ENCODE data around the gene KSR2.
"Not testable (repeated sequence)": the region's sequence is repeated elsewhere in the genome, so short reads cannot be mapped to it uniquely, and the experiment has no call there.

The KSR2 gene

DNA sequence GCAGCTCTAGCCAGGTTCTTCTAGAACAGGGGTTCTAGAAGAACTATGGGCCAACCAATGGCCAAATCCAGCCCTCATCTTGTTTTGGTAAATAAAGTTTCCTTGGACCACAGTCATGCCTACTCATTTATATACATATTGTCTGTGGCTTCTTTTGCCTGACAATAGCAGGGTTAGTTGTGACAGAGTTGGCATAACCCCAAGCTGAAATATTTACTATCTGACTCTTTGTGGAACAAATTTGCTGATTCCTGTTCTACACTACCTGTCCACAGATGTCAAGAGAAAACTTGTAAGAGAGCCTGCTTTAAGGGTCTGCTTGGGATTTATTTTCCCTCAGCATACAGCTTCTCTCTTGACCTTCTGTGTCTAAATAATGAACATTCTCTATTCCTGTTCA lies 289.0 kb downstream of the KSR2 start:
- DNase-seq, result no peak

GRCh38 chr12:117674763-117675162 lies 294.0 kb downstream of the KSR2 start:
- no peak for DNase-seq

GRCh38 chr12:117674313-117674712 lies 294.5 kb downstream of the KSR2 start:
- no peak for DNase-seq

GRCh38 chr12:117671734-117672133 lies 297.1 kb downstream of the KSR2 start:
- DNase-seq, result no peak

DNA sequence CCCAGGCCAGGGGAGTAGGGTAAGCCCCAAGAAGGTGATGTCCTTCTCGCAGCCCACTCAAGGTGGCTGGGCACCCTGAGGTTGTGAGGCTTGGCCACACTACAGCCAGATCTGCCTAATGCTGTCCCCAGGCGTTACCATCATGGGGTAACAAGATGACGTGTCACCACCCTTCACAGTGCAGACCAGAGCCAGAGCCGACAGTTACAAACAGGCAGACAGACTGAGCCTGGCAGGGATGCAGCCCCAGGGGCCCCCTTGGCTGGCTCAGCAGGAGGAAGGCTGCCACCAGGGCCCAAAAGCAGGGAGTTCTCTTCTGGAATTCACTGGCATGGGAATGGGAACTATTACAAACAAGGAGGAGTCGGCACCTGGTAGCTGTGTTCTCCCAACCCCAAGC lies 304.6 kb downstream of the KSR2 start:
- no peak for DNase-seq

DNA sequence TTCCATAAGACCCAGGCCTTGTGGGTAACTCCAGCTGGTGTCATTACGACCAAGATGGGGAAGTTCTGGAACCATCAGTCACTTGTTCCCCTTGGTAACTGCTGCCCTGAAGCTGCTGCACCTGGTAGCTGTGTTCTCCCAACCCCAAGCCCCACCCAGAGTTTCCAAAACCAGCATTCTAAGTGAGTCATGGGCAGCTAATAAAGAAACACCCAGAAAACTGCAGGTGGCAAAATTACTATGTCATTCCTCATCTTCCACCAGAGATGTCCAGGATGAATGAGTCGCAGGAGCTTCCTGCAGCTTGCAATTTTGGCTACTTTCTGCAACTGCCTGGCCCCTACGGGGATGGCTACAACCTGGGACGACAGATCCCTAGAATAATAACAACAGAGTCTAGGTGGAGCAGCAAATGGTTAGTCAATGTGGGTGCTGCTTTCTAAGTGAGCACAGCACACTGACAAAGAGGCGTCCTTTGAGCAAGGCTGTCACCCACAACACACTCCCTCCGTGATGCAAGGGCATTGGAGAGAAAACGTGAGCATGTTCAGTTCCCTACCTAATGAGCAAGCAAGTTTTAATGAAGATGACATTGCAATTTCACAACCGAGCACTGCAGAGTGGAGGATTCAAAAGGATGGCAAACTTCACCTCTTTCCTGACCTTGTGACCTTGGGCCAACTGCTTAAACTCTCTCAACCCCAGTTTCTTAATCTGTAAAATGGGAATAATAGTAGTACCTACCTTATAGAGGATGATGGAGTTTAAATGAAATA lies 306.0 kb downstream of the KSR2 start:
- no peak for DNase-seq

DNA sequence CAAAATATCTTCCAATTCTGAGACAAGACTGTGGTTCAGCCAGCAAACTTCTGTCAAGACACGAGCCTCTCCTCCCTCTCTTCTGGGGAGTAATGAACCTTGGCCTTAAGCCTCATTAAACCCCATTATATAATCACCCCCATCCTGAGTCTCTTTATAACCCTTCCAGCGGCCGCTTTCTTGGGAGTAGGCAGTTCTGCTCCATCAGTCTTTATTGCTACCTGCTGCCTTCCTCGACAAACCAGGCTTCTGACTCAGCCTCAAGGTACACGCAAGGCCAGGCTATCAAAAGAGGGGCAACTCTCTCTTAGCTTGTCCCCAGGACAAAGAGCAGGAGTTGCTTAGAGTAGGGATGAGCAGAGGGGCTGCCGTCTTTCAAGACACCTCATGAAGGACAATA lies 306.6 kb downstream of the KSR2 start:
- DNase-seq, result no peak

DNA sequence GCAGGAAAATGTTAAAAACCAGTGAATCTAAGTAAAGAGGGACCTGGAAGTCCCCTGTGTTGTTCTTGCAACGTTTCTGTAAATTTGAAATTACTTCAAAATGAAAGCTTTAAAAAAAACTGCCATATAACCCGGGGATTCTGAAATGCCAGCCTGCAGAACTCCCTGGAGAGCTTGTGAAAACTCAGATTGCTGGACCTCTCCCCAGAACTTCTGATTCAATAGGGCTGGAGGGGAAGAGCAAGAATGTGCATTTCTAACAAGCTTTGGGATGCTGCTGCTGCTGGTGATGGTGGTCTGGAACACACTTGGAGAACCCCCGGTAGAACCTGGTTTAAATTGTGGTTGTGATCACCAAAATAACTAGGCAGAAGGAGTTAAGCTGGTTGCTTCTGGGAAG lies 307.3 kb downstream of the KSR2 start:
- DNase-seq, result no peak

GRCh38 chr12:117660896-117661295 lies 307.9 kb downstream of the KSR2 start:
- DNase-seq, result no peak

DNA sequence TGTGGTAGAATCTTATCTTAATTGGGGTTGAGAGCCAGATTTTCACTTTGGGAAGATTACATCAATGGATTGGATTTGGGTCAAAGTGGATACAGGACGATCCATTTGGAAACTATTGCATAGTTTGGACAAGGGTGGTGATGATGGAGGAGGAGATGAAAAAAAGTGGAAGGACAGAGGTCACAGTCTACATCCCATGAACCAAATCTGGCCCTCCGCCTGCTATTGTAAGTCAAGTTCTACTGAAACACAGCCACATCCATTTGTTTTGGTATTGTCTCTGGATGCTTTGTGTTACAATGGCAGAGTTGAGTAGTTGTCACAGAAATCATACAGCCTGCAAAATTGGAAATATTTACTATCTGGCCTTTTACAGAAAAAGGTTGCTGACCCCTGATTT lies 310.6 kb downstream of the KSR2 start:
- DNase-seq, result no peak

GRCh38 chr12:117649796-117650195 lies 319.0 kb downstream of the KSR2 start:
- DNase-seq, result no peak

- DNase-seq, result no peak
Measured at GRCh38 chr12:117646520-117646919, 322.3 kb downstream of the KSR2 start.

DNA sequence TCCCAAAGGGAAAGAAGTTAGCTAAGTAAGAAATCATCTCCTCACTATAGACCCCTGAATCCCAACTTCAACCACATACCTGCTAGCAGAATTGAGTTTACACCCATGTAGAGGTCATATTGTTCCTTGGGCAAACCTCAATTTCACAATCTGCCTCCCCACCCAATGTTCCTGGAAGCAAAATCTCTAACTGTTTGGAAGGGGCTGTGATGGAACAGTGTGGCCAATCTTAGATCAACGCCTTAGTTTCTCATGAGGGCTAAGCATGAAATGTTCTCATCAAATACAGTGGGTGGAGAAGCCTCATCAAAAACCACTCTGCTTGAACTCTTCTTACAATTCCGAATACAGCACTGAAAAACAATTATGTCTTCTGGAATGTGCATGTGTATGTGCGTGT lies 323.3 kb downstream of the KSR2 start:
- no peak for DNase-seq

DNA sequence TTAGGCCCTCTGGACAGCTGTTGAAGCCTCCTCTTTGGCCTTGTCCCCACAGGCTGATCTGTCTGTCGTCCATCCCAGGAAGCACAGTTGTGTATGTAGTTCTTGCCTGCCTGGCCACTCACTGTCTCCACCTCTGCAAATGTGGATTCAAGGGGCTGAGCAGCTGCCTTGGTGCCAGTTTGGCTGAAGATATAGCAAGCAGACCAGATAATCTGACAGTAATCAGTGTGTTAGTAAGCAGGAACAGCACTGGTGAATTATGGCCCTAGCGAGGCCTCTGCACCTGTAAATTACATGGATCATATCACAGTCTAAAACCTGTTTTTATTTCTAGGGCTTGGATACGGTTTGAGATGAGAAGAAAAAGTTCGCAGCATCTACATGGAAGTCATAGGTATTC lies 324.8 kb downstream of the KSR2 start:
- no peak for DNase-seq

GRCh38 chr12:117641885-117642284 lies 326.9 kb downstream of the KSR2 start:
- no peak for DNase-seq

- no peak for DNase-seq
Measured at GRCh38 chr12:117640511-117640910, 328.3 kb downstream of the KSR2 start.

DNA sequence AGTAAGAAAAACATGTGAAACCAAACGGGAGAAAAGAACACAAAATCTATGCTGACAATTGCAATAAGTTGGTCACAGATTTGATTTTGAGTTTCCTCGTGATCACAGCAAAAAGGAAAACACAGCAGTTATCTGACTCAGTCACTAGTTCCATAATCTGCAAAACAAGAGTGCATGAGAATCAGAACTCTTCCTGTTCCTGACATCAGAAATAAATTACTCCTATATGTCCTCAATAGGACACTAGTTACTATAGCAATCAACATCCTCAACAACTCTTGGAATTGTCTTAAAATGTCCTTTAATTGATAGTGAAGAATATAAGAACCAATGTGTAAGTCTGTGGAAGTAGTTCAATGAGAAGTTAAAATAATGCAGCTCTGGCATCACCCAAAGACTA lies 339.3 kb downstream of the KSR2 start:
- no peak for DNase-seq

- not testable (repeated sequence) for DNase-seq
Measured at GRCh38 chr12:117628711-117629110, 340.1 kb downstream of the KSR2 start.

- no peak for DNase-seq
Measured at GRCh38 chr12:117622741-117623140, 346.0 kb downstream of the KSR2 start.

GRCh38 chr12:117622087-117622486 lies 346.7 kb downstream of the KSR2 start:
- DNase-seq, result no peak

GRCh38 chr12:117607778-117608177 lies 361.0 kb downstream of the KSR2 start:
- DNase-seq, result no peak

- DNase-seq, result no peak
Measured at GRCh38 chr12:117606945-117607344, 361.8 kb downstream of the KSR2 start.

DNA sequence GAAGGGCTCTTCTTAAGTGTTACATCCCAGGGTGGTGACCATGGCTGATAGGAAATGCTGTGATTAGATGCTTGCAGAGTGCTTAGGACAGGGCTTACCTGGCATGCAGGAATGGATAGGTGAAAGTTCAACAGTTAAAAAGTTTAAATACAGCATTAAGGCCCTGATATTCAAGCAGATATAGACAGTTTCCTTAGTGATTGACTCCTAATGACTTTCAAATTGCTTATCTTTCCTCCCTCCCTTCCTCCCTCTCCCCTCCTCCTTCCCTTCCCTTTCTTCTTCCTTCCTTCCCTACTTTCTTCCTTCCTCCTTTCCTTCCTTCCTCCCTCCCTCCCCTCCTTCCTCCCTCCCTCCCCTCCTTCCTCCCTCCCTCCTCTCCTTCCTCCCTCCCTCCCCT lies 362.8 kb downstream of the KSR2 start:
- DNase-seq, result no peak

DNA sequence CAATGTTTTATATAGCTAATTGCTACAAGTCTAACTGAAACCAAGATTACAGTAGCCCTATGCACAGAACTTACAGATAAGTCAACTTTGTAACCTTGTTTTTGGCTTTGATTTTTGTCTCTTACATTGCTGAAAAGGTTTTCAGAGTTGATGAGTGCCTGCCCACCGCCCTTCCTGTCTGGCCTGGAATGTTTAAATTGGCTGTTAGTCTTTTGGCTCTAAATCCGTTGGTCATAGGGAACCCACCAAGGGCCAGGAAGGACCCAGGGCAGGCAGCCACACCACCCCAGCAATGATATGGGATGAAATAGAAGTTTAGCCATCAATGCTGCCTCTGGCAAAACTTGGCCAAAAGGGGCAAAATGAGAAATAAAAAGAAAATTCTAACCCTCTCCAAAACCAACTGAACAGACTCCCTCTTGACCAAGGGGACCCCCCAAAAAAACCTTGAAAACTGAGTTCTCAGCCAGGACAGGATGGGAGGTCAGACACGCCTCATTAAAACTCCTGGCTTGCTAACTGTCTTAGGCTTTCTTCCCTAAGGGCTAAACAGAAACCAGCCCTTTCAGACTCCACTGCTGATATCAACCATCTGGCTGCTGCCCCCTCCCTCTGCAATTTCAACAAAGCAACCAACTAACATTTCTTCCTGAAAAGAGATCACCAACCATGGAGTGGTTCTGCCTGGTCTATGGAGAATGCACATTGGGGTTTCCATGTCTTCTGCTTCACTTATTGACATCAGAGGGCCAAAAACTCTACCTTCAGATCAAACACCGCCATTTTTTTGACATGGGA lies 365.3 kb downstream of the KSR2 start:
- DNase-seq, result no peak

DNA sequence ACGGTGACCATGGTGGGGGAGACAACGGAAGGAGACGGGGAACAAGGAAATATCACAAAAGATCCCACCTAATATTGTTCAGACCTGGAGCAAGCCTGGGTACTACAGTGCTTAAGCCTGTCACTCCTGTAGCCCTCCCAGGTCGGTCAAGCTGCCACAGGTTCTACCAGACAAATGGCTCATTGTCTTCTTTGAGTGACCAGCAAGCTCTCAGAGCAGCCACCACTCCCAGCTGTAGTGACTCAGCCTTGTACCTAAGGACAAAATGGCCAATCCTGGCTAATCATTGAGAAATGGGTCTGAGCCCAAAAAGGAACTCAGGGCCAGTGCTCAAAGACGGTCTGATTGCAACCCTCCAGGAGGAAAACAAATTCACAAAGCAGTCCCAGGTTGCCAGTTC lies 368.9 kb downstream of the KSR2 start:
- no peak for DNase-seq
